ENCODE measurements around the gene ALOX12. TPM values are rescaled to one million over a fixed set of nuclear protein-coding genes. Genes with fewer than 3 reads are reported as not detected.
"Not testable (repeated sequence)": the region's sequence is repeated elsewhere in the genome, so short reads cannot be mapped to it uniquely, and the experiment has no call there.

Gene ALOX12, protein sequence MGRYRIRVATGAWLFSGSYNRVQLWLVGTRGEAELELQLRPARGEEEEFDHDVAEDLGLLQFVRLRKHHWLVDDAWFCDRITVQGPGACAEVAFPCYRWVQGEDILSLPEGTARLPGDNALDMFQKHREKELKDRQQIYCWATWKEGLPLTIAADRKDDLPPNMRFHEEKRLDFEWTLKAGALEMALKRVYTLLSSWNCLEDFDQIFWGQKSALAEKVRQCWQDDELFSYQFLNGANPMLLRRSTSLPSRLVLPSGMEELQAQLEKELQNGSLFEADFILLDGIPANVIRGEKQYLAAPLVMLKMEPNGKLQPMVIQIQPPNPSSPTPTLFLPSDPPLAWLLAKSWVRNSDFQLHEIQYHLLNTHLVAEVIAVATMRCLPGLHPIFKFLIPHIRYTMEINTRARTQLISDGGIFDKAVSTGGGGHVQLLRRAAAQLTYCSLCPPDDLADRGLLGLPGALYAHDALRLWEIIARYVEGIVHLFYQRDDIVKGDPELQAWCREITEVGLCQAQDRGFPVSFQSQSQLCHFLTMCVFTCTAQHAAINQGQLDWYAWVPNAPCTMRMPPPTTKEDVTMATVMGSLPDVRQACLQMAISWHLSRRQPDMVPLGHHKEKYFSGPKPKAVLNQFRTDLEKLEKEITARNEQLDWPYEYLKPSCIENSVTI
- total RNA-seq: not detected in 2 replicates

DNA sequence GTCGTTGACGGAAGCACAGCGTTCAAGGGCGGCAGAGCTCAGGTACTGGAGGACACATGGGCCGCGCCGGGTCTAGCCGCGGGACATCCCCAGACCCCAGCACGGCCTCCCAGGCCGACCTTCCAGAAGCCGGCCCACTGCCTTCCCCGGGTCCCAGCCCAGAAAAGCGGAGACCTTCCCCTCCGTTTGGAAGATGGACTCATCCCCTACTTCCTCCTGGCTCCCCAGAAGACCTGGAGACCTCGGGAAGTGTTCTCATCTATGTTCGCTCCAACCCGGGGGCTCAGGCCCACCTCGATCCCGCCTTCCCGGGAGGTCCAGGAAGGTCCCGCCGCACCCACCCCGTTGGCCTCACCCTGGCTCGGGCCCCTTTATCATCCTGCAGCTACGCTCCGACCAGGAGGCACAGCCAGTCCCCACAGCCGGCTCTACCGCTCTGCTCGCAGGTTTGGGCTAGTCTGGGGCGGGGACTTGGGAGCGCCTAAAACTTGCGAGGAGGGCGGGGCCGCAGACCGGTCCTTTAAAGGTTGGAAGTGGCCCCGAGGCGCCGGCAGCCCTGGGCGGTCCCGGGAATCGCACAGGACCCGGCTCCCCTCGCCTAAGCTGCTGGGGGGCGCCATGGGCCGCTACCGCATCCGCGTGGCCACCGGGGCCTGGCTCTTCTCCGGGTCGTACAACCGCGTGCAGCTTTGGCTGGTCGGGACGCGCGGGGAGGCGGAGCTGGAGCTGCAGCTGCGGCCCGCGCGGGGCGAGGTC, at the start of gene ALOX12:
Gene ALOX12, plus strand, starts transcription at position 550 of the 756 bp plus-strand sequence. Its CDS starts 69 bp downstream, at position 619.
- no peak for DNase-seq (ENCODE audit: extremely low read depth, low read depth, low spot score)

DNA sequence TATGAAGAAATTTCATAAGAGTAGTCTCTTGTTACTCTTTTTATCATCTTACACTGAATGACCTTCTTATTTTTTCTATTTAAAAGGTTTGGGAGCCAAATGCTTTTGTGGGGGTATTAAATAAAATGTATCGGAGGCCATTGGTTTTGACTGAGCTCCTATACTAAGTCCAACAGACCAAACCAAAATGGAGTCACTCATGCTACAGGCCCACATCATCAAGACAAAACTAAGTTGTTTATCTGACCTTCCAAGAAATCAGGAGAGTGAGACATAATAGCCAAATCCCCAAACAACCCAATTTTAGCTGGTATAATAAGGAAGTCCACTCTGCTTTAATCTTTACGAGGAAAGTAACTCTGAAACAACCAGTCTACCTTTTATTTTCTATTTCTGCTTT, 48.1 kb upstream of the ALOX12 start:
- no peak for DNase-seq (ENCODE audit: extremely low read depth, low read depth, low spot score)

DNA sequence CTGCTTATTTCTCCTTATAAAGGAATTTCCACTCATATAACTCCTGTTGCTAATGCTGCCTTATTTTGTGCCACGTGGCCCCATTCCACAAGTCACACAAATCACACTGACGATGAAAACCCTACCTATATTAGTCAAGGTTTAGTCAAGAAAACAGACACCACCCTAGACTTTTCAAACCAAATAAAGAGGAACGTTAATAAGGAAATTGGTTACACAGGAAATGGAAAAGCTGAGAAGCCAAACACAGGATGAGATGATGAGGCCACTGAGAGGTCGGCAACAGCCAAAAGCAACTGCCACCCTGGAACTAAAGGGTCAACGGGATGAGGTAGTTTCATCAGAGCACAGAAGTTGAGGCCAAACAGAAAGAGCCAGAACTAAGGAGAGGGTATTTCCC, 47.3 kb upstream of the ALOX12 start:
- no peak for DNase-seq (ENCODE audit: extremely low read depth, low read depth, low spot score)

DNA sequence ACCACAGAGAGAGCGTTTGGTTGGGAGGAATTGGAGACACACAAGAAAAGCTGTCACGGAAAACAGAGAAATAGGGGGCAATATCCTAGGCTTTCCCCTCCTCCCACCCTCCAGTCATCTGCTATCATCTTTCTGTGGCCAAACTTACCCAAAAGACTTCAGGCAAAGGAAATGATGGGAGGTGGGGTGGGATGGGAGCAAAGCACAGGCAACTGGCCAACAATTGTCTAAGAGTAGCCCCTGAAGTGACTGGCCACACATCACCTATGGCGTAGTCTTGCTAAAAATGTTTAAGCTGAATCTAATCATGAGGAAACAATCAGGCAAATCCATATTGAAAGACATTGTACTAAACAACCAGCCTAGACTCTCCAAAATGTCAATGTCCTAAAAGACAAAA, 46.9 kb upstream of the ALOX12 start:
- no peak for DNase-seq (ENCODE audit: extremely low read depth, low read depth, low spot score)

- not testable (repeated sequence) for DNase-seq (ENCODE audit: extremely low read depth, low read depth, low spot score)
Measured at GRCh38 chr17:6950938-6951337, 44.9 kb upstream of the ALOX12 start.

- no peak for DNase-seq (ENCODE audit: extremely low read depth, low read depth, low spot score)
Measured at GRCh38 chr17:6953689-6954088, 42.2 kb upstream of the ALOX12 start.

DNA sequence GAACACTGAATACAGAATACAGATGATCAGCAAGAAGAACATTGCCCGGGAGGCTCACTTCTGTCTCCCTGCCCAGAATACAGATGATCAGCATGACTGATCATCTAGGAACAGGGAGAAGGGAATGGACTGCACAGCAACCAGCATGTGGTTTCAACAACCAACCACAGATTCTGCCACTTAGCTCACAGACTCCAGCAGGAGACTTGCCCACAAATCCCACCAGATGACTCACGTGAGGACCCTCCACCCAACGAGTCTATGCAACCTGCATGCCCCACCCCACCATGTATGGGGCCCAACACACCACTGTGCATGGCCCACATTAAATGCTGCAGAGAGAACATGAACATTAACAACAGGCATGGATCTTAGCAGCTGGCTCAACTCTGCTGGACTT, 36.1 kb upstream of the ALOX12 start:
- no peak for DNase-seq (ENCODE audit: extremely low read depth, low read depth, low spot score)

- DNase-seq (ENCODE audit: extremely low read depth, low read depth, low spot score): no peak
Measured at GRCh38 chr17:6969323-6969726, 26.5 kb upstream of the ALOX12 start.

GRCh38 chr17:6970992-6971391, 24.9 kb upstream of the ALOX12 start:
- no peak for DNase-seq (ENCODE audit: extremely low read depth, low read depth, low spot score)

- DNase-seq (ENCODE audit: extremely low read depth, low read depth, low spot score): not testable (repeated sequence)
Measured at GRCh38 chr17:6979440-6979839, 16.4 kb upstream of the ALOX12 start.

GRCh38 chr17:6981426-6981825, 14.4 kb upstream of the ALOX12 start:
- no peak for DNase-seq (ENCODE audit: extremely low read depth, low read depth, low spot score)

DNA sequence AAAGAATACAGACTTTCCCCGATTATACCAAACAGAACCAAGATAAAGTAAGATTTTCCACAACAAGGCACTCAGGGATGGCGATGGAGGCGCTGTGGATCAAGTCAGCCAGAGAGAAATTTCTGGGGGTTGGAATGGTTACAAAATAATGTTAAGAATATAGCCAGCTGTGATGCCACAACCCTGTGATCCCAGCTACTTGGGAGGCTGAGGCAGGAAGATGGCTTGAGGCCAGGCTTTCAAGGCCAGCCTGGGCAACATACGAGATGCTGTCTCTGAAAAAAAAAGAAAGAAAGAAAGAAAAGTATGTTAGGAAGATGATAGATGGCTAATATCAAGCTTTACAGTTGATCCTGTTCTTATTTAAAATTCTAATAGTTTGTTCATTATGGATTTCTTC, 10.6 kb upstream of the ALOX12 start:
- DNase-seq (ENCODE audit: extremely low read depth, low read depth, low spot score): no peak

DNA sequence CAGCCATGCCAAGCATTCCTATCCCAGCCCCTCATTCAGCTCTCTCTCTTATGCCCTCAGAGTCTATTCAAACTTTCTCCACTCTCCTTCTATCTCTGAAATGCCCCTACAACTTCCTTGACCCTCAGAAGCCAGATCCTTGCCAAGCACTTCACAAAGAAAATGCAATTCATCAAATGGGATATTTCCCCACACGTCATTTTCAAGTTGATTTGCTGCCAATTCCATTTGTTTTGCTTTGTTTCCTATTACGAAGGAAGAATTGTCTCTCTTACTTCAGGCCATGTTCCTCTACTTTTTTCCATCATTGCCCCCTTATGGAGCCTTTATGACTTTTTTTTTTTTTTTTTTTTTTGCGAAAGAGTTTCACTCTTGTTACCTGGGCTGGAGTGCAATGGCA, 9.2 kb upstream of the ALOX12 start:
- no peak for DNase-seq (ENCODE audit: extremely low read depth, low read depth, low spot score)

DNA sequence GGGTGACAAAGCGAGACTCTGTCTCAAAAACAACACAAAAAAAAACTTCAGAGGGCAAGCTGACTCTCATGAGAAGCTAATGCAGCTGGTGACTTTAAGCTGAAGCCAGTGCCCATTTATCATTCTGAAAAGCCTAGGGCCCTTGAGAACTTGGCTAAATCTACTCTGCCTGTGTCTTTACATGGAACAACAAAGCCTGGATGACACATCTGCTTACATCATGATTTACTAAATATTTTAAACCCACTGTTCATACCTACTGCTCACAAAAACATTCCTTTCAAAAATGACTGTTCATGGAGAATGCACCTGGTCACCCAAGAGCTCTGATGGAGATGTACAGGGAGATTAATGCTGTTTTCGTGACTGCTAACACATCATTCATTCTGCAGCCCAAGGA, 6.1 kb upstream of the ALOX12 start:
- no peak for DNase-seq (ENCODE audit: extremely low read depth, low read depth, low spot score)

DNA sequence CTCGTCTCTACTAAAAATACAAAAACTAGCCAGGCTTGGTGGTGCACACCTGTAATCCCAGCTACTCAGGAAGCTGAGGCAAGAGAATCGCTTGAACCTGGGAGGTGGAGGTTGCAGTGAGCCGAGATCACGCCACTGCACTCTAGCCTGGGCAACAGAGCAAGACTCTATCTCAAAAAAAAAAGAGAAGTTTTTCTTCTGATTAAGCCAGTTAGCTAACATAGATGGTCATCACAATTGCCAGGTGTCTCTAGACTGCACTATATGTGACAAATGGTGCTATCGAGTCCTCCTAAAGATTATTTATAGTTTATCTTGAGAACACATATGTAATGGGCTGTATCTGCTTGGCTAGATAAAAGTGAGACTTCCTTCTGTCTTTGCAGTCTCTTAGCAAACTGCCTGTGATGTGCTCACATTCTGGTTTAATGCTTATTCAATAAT, 2.2 kb upstream of the ALOX12 start:
- not testable (repeated sequence) for DNase-seq (ENCODE audit: extremely low read depth, low read depth, low spot score)

GRCh38 chr17:6994118-6994598, 1.7 kb upstream of the ALOX12 start:
- no peak for DNase-seq (ENCODE audit: extremely low read depth, low read depth, low spot score)

GRCh38 chr17:6994666-6995256, 1.1 kb upstream of the ALOX12 start:
- DNase-seq (ENCODE audit: extremely low read depth, low read depth, low spot score): no peak

DNA sequence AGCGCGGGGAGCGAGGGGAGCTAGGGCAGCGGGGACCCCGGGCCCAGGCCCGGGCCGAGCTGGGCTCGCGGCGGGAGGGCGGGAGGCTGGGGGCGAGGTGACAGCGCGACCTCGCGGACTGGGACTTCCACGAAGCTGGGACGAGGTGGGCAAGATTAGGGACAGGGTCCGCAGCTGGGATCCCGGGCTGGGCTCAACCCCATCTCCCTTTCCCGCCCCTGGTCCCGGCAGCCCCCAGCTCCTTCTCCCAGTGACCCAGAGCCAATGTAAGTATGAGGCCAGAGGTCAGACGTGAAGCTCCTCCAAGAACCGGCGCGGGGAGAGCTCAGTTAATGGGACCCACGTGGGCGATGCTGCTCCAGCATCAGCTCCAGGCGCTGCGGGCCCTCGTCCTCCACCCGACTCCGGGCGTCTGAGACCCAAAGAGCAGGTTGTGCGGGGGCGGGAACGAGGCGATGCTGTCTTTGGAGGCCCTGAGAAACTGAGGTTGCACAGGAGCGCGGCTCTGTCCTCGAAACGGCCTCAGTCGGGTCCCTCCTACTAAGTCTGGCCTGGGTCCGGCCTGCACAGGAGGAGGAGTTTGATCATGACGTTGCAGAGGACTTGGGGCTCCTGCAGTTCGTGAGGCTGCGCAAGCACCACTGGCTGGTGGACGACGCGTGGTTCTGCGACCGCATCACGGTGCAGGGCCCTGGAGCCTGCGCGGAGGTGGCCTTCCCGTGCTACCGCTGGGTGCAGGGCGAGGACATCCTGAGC, 585 bp downstream of the ALOX12 start:
- DNase-seq (ENCODE audit: extremely low read depth, low read depth, low spot score): no peak

DNA sequence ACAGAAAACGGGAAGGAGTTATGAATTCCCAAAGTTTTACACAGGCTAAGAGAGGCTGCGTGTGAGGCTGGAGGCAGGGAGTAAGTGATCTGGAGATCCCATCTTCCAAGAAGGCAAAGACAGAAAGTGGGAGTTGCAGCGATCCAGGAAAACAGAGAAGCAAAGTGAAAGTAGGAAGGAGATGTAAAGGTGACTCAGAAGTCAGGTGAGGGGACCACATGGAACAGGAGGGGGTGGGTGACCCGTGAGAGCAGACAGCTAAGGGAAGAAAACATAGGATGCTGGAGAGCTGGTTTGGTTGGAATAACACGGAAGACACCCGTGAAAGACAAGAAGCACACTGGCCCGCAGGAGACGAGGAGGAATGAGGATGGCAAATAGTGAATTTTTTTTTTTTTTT, 1.3 kb downstream of the ALOX12 start:
- no peak for DNase-seq (ENCODE audit: extremely low read depth, low read depth, low spot score)

DNA sequence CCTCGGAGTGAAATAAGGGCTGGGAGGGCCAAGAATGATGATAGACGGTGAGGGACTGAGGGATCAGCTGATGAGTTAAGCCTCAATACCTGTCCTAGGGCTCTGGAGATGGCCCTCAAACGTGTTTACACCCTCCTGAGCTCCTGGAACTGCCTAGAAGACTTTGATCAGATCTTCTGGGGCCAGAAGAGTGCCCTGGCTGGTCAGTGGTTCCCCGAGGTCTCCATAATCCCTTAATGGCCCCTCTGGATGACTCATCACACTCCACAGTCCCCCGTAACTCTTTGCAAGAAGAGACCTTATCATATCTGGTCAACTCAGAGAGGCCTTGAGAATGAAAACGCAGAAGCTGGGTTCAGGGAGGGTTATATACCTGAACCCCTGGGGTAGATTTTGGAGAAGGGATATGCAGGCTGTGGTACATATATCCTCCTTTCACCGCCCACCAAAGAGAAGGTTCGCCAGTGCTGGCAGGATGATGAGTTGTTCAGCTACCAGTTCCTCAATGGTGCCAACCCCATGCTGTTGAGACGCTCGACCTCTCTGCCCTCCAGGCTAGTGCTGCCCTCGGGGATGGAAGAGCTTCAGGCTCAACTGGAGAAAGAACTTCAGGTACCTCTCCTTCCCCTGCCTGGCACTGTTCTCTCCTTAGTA, 3.1 kb downstream of the ALOX12 start:
- no peak for DNase-seq (ENCODE audit: extremely low read depth, low read depth, low spot score)

Data from glomerular endothelial cell (primary cell).